WTC11 (cell line): Measurements from ENCODE around the gene BPIFB2. TPM values are rescaled to one million over a fixed set of nuclear protein-coding genes. Genes with fewer than 3 reads are reported as not detected.

Experiments
- ATAC-seq: fragments of 200-7000 bp; cut with Tn5 transposase; 2 replicates; pipeline ENCODE4 v1.10.0; 2021; ENCODE audit warnings: mild to moderate bottlenecking, moderate library complexity
- CTCF ChIA-PET: fragments of 300-600 bp; sonication (Branson Sonifier 250); formaldehyde crosslinking; loops from one replicate; lab custom pipeline; 2021; ENCODE audit warnings: antibody characterized with exemption; lab: Charles Lee
- POLR2A ChIA-PET: fragments of 350-600 bp; sonication (Branson Sonifier 250); formaldehyde crosslinking; loops from one replicate; lab custom pipeline; 2021; ENCODE audit warnings: antibody characterized with exemption; lab: Charles Lee
- DNase-seq: peaks from one replicate; pipeline ENCODE4 v3.0.0; 2021; ENCODE audit warnings: low spot score
- H3K27ac Mint-ChIP-seq: 2 replicates; pipeline ENCODE4 v1.8.0; 2021; ENCODE audit warnings: mixed read lengths
- H3K27me3 Mint-ChIP-seq: 2 replicates; pipeline ENCODE4 v1.8.0; 2021; ENCODE audit warnings: low read depth, mild to moderate bottlenecking, moderate library complexity, mixed read lengths
- H3K36me3 Mint-ChIP-seq: 2 replicates; pipeline ENCODE4 v1.8.0; 2021; ENCODE audit warnings: mixed read lengths
- H3K4me1 Mint-ChIP-seq: 2 replicates; pipeline ENCODE4 v1.8.0; 2022; ENCODE audit warnings: mixed read lengths
- H3K4me3 Mint-ChIP-seq: 2 replicates; pipeline ENCODE4 v1.8.0; 2021; ENCODE audit warnings: mild to moderate bottlenecking, moderate library complexity, mixed read lengths
- H3K9me3 Mint-ChIP-seq: 2 replicates; pipeline ENCODE4 v1.8.0; 2021; ENCODE audit warnings: mixed read lengths
- CBFB ChIP-seq: sonication (generic); formaldehyde crosslinking; IDR thresholded peaks from 2 replicates; pipeline ENCODE4 v1.8.1; 2022; ENCODE audit warnings: mild to moderate bottlenecking, low read depth, missing genetic modification reagents
- CREM ChIP-seq: sonication (generic); formaldehyde crosslinking; IDR thresholded peaks from 2 replicates; pipeline ENCODE4 v1.8.1; 2022; ENCODE audit warnings: mild to moderate bottlenecking, missing genetic modification reagents, moderate library complexity
- ETV6 ChIP-seq: sonication (generic); formaldehyde crosslinking; IDR thresholded peaks from 2 replicates; pipeline ENCODE4 v1.8.1; 2022; ENCODE audit warnings: mild to moderate bottlenecking, missing genetic modification reagents
- FOXP1 ChIP-seq: sonication (generic); formaldehyde crosslinking; IDR thresholded peaks from 2 replicates; pipeline ENCODE4 v1.8.0; 2022; ENCODE audit warnings: missing genetic modification reagents, mild to moderate bottlenecking, moderate library complexity, borderline replicate concordance
- GABPB1 ChIP-seq: sonication (generic); formaldehyde crosslinking; IDR thresholded peaks from 2 replicates; pipeline ENCODE4 v1.8.1; 2023; ENCODE audit warnings: mild to moderate bottlenecking, missing genetic modification reagents
- GRHL2 ChIP-seq: fragments of 250-450 bp; sonication (Bioruptor Pico); IDR thresholded peaks from 2 replicates; pipeline ENCODE4 v1.8.0; 2022; ENCODE audit warnings: mild to moderate bottlenecking, moderate library complexity; ENCODE audit not compliant: insufficient replicate concordance, severe bottlenecking
- HMGA2 ChIP-seq: fragments of 250-450 bp; sonication (Bioruptor Pico); IDR thresholded peaks from 2 replicates; pipeline ENCODE4 v1.4.0; 2021; ENCODE audit warnings: mild to moderate bottlenecking, moderate library complexity
- JUN ChIP-seq: sonication (generic); formaldehyde crosslinking; IDR thresholded peaks from 2 replicates; pipeline ENCODE4 v1.8.0; 2023; ENCODE audit warnings: mild to moderate bottlenecking, missing genetic modification reagents
- MXD4 ChIP-seq: fragments of 250-450 bp; sonication (Bioruptor Pico); IDR thresholded peaks from 2 replicates; pipeline ENCODE4 v1.8.0; 2021; ENCODE audit warnings: mild to moderate bottlenecking, moderate library complexity, borderline replicate concordance
- NFE2L1 ChIP-seq: sonication (generic); formaldehyde crosslinking; IDR thresholded peaks from 2 replicates; pipeline ENCODE4 v1.8.1; 2023; ENCODE audit warnings: missing genetic modification reagents
- NR1H2 ChIP-seq: sonication (generic); formaldehyde crosslinking; IDR thresholded peaks from 2 replicates; pipeline ENCODE4 v1.9.0; 2021; ENCODE audit warnings: mild to moderate bottlenecking, moderate library complexity, missing genetic modification reagents
- NR3C1 ChIP-seq: sonication (generic); formaldehyde crosslinking; conservative IDR thresholded peaks from 2 replicates; pipeline ENCODE4 v1.8.1; 2023; ENCODE audit warnings: low read depth, mild to moderate bottlenecking, missing genetic modification reagents
- OVOL2 ChIP-seq: fragments of 250-450 bp; sonication (Bioruptor Pico); IDR thresholded peaks from 2 replicates; pipeline ENCODE4 v1.9.0; 2021; ENCODE audit warnings: mild to moderate bottlenecking, borderline replicate concordance
- SMAD4 ChIP-seq: sonication (generic); formaldehyde crosslinking; IDR thresholded peaks from 2 replicates; pipeline ENCODE4 v1.8.0; 2022; ENCODE audit warnings: mild to moderate bottlenecking, missing genetic modification reagents
- TCF7 ChIP-seq: sonication (generic); formaldehyde crosslinking; IDR thresholded peaks from 2 replicates; pipeline ENCODE4 v1.8.0; 2022; ENCODE audit warnings: mild to moderate bottlenecking, low read depth, missing genetic modification reagents, moderate library complexity
- TP53 ChIP-seq: sonication (generic); formaldehyde crosslinking; IDR thresholded peaks from 2 replicates; pipeline ENCODE4 v1.8.1; 2023; ENCODE audit warnings: mild to moderate bottlenecking, missing genetic modification reagents
- ZNF121 ChIP-seq: sonication (generic); formaldehyde crosslinking; IDR thresholded peaks from 2 replicates; pipeline ENCODE4 v1.8.0; 2023; ENCODE audit warnings: missing genetic modification reagents
- ZNF416 ChIP-seq: fragments of 250-450 bp; sonication (Bioruptor Pico); IDR thresholded peaks from 2 replicates; pipeline ENCODE4 v1.9.0; 2021; ENCODE audit warnings: mild to moderate bottlenecking, inconsistent platforms
- ZNF423 ChIP-seq: fragments of 250-450 bp; sonication (Bioruptor Pico); IDR thresholded peaks from 2 replicates; pipeline ENCODE4 v2.1.2; 2022; ENCODE audit warnings: mild to moderate bottlenecking, moderate library complexity
- total RNA-seq: library from RNA; stranded (reverse); gene quantifications from 3 replicates; pipeline ENCODE4 v1.2.3, GENCODE V29; 2021
- TF ChIP-seq, protein P1 (sequence below): fragments of 250-450 bp; sonication (Bioruptor Pico); conservative IDR thresholded peaks from 2 replicates; pipeline ENCODE4 v1.9.0; 2021; ENCODE audit warnings: mild to moderate bottlenecking
- TF ChIP-seq, protein P2 (sequence below): sonication (generic); formaldehyde crosslinking; IDR thresholded peaks from 2 replicates; pipeline ENCODE4 v1.8.0; 2022; ENCODE audit warnings: mild to moderate bottlenecking, missing genetic modification reagents
- TF ChIP-seq, protein P3 (sequence below): sonication (generic); formaldehyde crosslinking; IDR thresholded peaks from 2 replicates; pipeline ENCODE4 v1.8.1; 2023; ENCODE audit warnings: mild to moderate bottlenecking, missing genetic modification reagents
- TF ChIP-seq, protein P4 (sequence below): sonication (generic); formaldehyde crosslinking; conservative IDR thresholded peaks from 2 replicates; pipeline ENCODE4 v1.8.1; 2023; ENCODE audit warnings: mild to moderate bottlenecking, low read depth, missing genetic modification reagents, moderate library complexity
- TF ChIP-seq, protein P5 (sequence below): fragments of 200-600 bp; IDR thresholded peaks from 2 replicates; pipeline ENCODE4 v1.8.0; 2022; ENCODE audit warnings: antibody characterized with exemption

BPIFB2 gene
- total RNA-seq, 1 experiment from 2014 or later = 0.09 TPM

DNA sequence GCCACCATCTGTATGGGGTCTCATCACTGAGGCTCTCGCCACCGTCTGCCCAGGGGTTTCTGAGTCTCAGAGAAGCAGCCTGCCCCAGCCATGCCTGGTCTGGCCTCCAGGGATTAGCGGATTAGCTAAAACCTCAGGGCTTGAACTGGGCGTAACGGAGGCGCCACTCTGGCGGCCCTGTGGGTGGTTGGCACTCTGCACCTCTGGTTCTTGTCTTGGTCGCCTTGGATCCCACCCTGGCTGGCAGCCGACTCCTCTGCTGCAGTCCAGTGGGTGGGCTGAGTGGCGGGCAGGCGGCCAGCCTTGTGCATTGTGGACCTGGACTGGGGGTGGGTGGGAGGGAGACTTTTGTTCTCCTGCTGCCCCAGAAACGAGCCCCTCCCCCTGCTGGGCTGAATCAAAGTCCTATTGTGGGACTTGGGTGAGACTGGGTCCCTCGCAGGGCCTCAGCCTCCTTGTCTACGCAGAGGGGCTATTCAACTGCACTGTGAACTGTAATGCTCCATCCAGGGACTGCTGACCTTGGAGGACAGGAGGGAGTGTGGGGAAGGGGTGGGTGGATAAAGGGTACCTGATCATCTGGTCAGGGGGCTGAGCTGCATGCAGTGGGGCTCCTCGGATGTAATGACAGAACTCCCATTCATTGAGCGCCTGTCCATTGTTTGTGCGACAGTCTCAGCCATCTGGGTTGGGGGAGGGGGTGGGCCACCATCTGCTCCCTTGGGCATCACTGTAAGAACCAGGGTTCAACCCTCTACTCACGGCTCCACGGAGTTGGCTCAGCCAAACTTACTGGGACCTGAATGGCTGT lies 27.2 kb upstream of the BPIFB2 start:
- DNase-seq (no peak), ATAC-seq (no peak)
- TF ChIP-seq, protein P1, sequence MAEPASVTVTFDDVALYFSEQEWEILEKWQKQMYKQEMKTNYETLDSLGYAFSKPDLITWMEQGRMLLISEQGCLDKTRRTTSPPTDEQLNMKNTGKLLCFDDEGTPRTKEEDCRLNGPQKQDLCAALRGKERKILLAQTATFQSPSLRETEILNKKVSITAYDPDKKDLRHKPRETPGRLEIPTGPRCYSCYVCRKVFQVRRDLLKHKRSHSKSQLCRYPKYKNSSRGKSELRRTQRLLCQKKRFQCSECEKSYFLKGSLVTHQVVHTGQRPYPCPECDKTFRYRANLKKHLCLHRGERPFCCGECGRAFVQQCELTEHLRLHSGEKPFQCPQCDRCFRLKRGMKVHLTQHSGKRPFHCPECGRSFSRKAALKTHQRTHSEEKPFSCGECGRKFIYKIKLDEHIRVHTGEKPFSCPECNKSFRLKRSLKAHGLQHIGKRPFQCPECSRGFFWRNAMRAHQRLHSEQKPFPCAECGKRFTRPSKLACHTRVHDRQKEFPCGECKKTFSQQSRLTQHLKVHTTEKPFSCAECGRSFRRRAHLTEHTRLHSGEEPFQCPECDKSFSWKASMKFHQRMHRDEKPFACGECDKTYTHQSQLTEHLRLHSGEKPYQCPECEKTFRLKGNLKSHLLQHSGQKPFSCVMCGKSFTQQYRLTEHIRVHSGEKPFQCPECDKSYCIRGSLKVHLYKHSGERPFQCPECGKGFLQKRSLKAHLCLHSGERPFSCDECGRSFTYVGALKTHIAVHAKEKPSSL = no peak
- TF ChIP-seq, protein P2, sequence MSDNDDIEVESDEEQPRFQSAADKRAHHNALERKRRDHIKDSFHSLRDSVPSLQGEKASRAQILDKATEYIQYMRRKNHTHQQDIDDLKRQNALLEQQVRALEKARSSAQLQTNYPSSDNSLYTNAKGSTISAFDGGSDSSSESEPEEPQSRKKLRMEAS (CRISPR knock-in tag) = no peak
- TF ChIP-seq NFE2L1 (CRISPR knock-in tag) (no peak), FOXP1 (CRISPR knock-in tag) (no peak), SMAD4 (no peak), HMGA2 (CRISPR knock-in tag) (no peak), ZNF121 (CRISPR knock-in tag) (no peak), NR1H2 (CRISPR knock-in tag) (no peak), TP53 (CRISPR knock-in tag) (no peak), ZNF423 (no peak), MXD4 (CRISPR knock-in tag) (no peak), NR3C1 (CRISPR knock-in tag) (no peak), CREM (CRISPR knock-in tag) (no peak), JUN (CRISPR knock-in tag) (no peak), ETV6 (no peak)
- TF ChIP-seq, protein P3, sequence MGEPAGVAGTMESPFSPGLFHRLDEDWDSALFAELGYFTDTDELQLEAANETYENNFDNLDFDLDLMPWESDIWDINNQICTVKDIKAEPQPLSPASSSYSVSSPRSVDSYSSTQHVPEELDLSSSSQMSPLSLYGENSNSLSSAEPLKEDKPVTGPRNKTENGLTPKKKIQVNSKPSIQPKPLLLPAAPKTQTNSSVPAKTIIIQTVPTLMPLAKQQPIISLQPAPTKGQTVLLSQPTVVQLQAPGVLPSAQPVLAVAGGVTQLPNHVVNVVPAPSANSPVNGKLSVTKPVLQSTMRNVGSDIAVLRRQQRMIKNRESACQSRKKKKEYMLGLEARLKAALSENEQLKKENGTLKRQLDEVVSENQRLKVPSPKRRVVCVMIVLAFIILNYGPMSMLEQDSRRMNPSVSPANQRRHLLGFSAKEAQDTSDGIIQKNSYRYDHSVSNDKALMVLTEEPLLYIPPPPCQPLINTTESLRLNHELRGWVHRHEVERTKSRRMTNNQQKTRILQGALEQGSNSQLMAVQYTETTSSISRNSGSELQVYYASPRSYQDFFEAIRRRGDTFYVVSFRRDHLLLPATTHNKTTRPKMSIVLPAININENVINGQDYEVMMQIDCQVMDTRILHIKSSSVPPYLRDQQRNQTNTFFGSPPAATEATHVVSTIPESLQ (CRISPR knock-in tag) = no peak
- TF ChIP-seq, protein P4, sequence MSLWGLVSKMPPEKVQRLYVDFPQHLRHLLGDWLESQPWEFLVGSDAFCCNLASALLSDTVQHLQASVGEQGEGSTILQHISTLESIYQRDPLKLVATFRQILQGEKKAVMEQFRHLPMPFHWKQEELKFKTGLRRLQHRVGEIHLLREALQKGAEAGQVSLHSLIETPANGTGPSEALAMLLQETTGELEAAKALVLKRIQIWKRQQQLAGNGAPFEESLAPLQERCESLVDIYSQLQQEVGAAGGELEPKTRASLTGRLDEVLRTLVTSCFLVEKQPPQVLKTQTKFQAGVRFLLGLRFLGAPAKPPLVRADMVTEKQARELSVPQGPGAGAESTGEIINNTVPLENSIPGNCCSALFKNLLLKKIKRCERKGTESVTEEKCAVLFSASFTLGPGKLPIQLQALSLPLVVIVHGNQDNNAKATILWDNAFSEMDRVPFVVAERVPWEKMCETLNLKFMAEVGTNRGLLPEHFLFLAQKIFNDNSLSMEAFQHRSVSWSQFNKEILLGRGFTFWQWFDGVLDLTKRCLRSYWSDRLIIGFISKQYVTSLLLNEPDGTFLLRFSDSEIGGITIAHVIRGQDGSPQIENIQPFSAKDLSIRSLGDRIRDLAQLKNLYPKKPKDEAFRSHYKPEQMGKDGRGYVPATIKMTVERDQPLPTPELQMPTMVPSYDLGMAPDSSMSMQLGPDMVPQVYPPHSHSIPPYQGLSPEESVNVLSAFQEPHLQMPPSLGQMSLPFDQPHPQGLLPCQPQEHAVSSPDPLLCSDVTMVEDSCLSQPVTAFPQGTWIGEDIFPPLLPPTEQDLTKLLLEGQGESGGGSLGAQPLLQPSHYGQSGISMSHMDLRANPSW (CRISPR knock-in tag) = no peak
- Mint-ChIP-seq H3K4me3 (no peak overlapping the region), H3K4me1 (peaks cover 9% of the 10 kb centered on the region; the same call in 1 of the 2 replicates), H3K27ac (no peak overlapping the region), H3K27me3 (no peaks in the 10 kb centered on the region), H3K9me3 (peaks cover 12% of the 10 kb centered on the region), H3K36me3 (peaks cover 9% of the 10 kb centered on the region; the same call in 1 of the 2 replicates)
- ChIA-PET POLR2A (no interaction called here), CTCF (no interaction called here)

DNA sequence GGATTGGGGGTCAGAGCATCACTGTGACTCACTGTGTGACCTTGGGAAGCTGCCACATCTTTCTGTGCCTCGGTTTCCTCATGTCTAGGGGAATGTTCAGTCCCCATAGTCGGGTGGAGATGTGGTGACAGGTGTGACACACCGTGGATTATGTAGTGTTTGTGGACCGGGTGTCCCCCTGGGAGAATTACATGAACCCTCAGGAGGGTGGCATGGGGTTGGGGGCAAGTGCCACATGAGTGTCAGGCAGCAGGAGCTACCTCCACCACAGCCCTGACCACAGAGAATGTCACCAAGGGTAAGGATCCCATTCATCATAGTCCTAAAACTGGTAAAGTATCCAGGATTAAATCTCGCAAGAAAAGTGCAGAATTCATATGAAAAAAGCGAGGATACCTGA lies 26.5 kb upstream of the BPIFB2 start:
- peaks cover 12% of the 10 kb centered on the region for H3K9me3 Mint-ChIP-seq
- H3K4me3 Mint-ChIP-seq = no peak overlapping the region
- ChIA-PET POLR2A (no interaction called here), CTCF (interaction anchor here (1.3 kb wide), 1 partner anchor 79 kb away, joined by 6 read pairs; no protein-coding TSS in a partner anchor)
- TF ChIP-seq GRHL2 (CRISPR knock-in tag) (no peak), OVOL2 (CRISPR knock-in tag) (no peak), TCF7 (CRISPR knock-in tag) (no peak), TP53 (CRISPR knock-in tag) (no peak), CBFB (CRISPR knock-in tag) (no peak), ZNF416 (no peak), GABPB1 (CRISPR knock-in tag) (no peak)
- TF ChIP-seq, protein P5, sequence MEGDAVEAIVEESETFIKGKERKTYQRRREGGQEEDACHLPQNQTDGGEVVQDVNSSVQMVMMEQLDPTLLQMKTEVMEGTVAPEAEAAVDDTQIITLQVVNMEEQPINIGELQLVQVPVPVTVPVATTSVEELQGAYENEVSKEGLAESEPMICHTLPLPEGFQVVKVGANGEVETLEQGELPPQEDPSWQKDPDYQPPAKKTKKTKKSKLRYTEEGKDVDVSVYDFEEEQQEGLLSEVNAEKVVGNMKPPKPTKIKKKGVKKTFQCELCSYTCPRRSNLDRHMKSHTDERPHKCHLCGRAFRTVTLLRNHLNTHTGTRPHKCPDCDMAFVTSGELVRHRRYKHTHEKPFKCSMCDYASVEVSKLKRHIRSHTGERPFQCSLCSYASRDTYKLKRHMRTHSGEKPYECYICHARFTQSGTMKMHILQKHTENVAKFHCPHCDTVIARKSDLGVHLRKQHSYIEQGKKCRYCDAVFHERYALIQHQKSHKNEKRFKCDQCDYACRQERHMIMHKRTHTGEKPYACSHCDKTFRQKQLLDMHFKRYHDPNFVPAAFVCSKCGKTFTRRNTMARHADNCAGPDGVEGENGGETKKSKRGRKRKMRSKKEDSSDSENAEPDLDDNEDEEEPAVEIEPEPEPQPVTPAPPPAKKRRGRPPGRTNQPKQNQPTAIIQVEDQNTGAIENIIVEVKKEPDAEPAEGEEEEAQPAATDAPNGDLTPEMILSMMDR = no peak
- TF ChIP-seq, protein P3 (CRISPR knock-in tag) = no peak
- H3K36me3 Mint-ChIP-seq = peaks cover 9% of the 10 kb centered on the region; the same call in 1 of the 2 replicates
- DNase-seq (no peak), ATAC-seq (no peak)
- 0 out of 2 replicates have a peak, but pooled peaks cover 7% of the 10 kb centered on the region for H3K4me1 Mint-ChIP-seq
- no peak overlapping the region for H3K27ac Mint-ChIP-seq
- no peaks in the 10 kb centered on the region for H3K27me3 Mint-ChIP-seq
